SK-N-MC (cell line): Measurements from ENCODE around the gene GH1.

Source experiments
- EZH2 ChIP-seq: fragments of 200-600 bp; sonication (generic); IDR thresholded peaks from one replicate; pipeline ENCODE4 v1.6.1; 2017; ENCODE audit warnings: antibody characterized with exemption
- POLR2AphosphoS5 ChIP-seq: IDR thresholded peaks from 2 replicates; pipeline ENCODE4 v1.6.1; 2012; ENCODE audit warnings: mild to moderate bottlenecking, low read depth, low read length, borderline replicate concordance

GRCh38 chr17:63939401-63939800, 20.8 kb upstream of the GH1 start:
- TF ChIP-seq POLR2AphosphoS5 (no peak), EZH2 (no peak)
